ENCODE results near the gene HERC6. TPM values are rescaled to one million over a fixed set of nuclear protein-coding genes. Genes with fewer than 3 reads are reported as not detected.
A peak's percentile ranks its signal among the peaks of the same experiment; 100 is the strongest.
"Not testable (repeated sequence)": the region's sequence is repeated elsewhere in the genome, so short reads cannot be mapped to it uniquely, and the experiment has no call there.

The HERC6 gene
- polyA plus RNA-seq, 1 donor from 2014 or later, result 0.33 TPM

- Histone ChIP-seq H4K20me1 (ENCODE audit: insufficient read depth) (no peaks in the 10 kb centered on the region), H3K27ac (ENCODE audit: low read length) (peak overlapping the region; percentile 51), H3K79me2 (replicated peaks; ENCODE audit: insufficient read depth, low read length) (no peaks in the 10 kb centered on the region), H3K9ac (ENCODE audit: low read length) (no peak overlapping the region), H3K9me3 (ENCODE audit: low read length) (no peaks in the 10 kb centered on the region), H3K36me3 (ENCODE audit: insufficient read depth, low read length) (no peaks in the 10 kb centered on the region), H3K9me2 (ENCODE audit: insufficient read depth, low read length) (no peaks in the 10 kb centered on the region), H3K4me3 (ENCODE audit: low read length) (peak overlapping the region; percentile 30), H3F3A (ENCODE audit: insufficient read depth, low read length, poor library complexity, severe bottlenecking) (peaks cover 3% of the 10 kb centered on the region), H3K27me3 (ENCODE audit: insufficient read depth, low read depth, low read length) (no peaks in the 10 kb centered on the region), H2AFZ (ENCODE audit: low read depth, low read length) (no peak overlapping the region), H3K4me2 (ENCODE audit: low read length) (no peak overlapping the region)
- TF ChIP-seq EP300 (conservative IDR thresholded peaks at IDR 0.05; ENCODE audit: poor library complexity, severe bottlenecking) (peak; percentile 93), POLR2AphosphoS5 (IDR thresholded peaks at IDR 0.05) (peak; percentile 76), EZH2 (IDR thresholded peaks at IDR 0.05; ENCODE audit: borderline replicate concordance, insufficient read depth, low read length, poor library complexity, severe bottlenecking) (no peak)
Measured at GRCh38 chr4:88447371-88448095, 68.9 kb downstream of the HERC6 start.

- H3F3A ChIP-seq (ENCODE audit: insufficient read depth, low read length, poor library complexity, severe bottlenecking); H3K9ac ChIP-seq (ENCODE audit: low read length); H3K4me3 ChIP-seq (ENCODE audit: low read length); H3K36me3 ChIP-seq (ENCODE audit: insufficient read depth, low read length); H4K20me1 ChIP-seq (ENCODE audit: insufficient read depth); H2AFZ ChIP-seq (ENCODE audit: low read depth, low read length); H3K27ac ChIP-seq (ENCODE audit: low read length); H3K27me3 ChIP-seq (ENCODE audit: insufficient read depth, low read depth, low read length); H3K9me3 ChIP-seq (ENCODE audit: low read length); H3K79me2 ChIP-seq (replicated peaks; ENCODE audit: insufficient read depth, low read length); H3K4me2 ChIP-seq (ENCODE audit: low read length); H3K9me2 ChIP-seq (ENCODE audit: insufficient read depth, low read length): not testable (repeated sequence)
Measured at GRCh38 chr4:88448211-88448765, 69.6 kb downstream of the HERC6 start.

GRCh38 chr4:88448889-88449288 is 70.2 kb downstream of the HERC6 start:
- Histone ChIP-seq H3K9me3 (ENCODE audit: low read length) (no peaks in the 10 kb centered on the region), H3K9me2 (ENCODE audit: insufficient read depth, low read length) (no peaks in the 10 kb centered on the region), H3K4me2 (ENCODE audit: low read length) (no peak overlapping the region), H3K27ac (ENCODE audit: low read length) (no peak overlapping the region), H3K79me2 (replicated peaks; ENCODE audit: insufficient read depth, low read length) (no peaks in the 10 kb centered on the region), H3K4me3 (ENCODE audit: low read length) (no peak overlapping the region), H4K20me1 (ENCODE audit: insufficient read depth) (no peaks in the 10 kb centered on the region), H3K36me3 (ENCODE audit: insufficient read depth, low read length) (no peaks in the 10 kb centered on the region), H3K9ac (ENCODE audit: low read length) (no peak overlapping the region), H3F3A (ENCODE audit: insufficient read depth, low read length, poor library complexity, severe bottlenecking) (peaks cover 3% of the 10 kb centered on the region), H2AFZ (ENCODE audit: low read depth, low read length) (no peak overlapping the region), H3K27me3 (ENCODE audit: insufficient read depth, low read depth, low read length) (no peaks in the 10 kb centered on the region)
- TF ChIP-seq TAF1 (IDR thresholded peaks at IDR 0.05; ENCODE audit: low read depth) (no peak), REST (IDR thresholded peaks at IDR 0.05; ENCODE audit: borderline replicate concordance) (no peak), EZH2 (IDR thresholded peaks at IDR 0.05; ENCODE audit: borderline replicate concordance, insufficient read depth, low read length, poor library complexity, severe bottlenecking) (no peak), SMC3 (conservative IDR thresholded peaks at IDR 0.05; ENCODE audit: poor library complexity) (no peak), MXI1 (conservative IDR thresholded peaks at IDR 0.05; ENCODE audit: poor library complexity, severe bottlenecking) (no peak), CTCF (IDR thresholded peaks at IDR 0.05; ENCODE audit: poor library complexity, severe bottlenecking) (no peak), POLR2AphosphoS5 (IDR thresholded peaks at IDR 0.05) (no peak)

All from neural cell (in vitro differentiated cells).